Lower leg skin (tissue), 3 donors: ENCODE results near the gene IKBKE.

Source experiments
- POLR2A ChIP-seq, 2 donors: fragments of 450-650 bp; IDR thresholded peaks; one replicate each; pipeline ENCODE4 v1.6.1; 2016 to 2017; ENCODE audit warnings: antibody characterized with exemption in 2 of 2, mild to moderate bottlenecking in 1 of 2, moderate library complexity in 1 of 2
- TF ChIP-seq, protein P1 (sequence below), 3 donors: fragments of 450-650 bp; IDR thresholded peaks; one replicate each; pipeline ENCODE4 v1.5.1; 2016; ENCODE audit warnings: antibody characterized with exemption in 3 of 3, mild to moderate bottlenecking in 3 of 3, moderate library complexity in 2 of 3

- TF ChIP-seq, protein P1, sequence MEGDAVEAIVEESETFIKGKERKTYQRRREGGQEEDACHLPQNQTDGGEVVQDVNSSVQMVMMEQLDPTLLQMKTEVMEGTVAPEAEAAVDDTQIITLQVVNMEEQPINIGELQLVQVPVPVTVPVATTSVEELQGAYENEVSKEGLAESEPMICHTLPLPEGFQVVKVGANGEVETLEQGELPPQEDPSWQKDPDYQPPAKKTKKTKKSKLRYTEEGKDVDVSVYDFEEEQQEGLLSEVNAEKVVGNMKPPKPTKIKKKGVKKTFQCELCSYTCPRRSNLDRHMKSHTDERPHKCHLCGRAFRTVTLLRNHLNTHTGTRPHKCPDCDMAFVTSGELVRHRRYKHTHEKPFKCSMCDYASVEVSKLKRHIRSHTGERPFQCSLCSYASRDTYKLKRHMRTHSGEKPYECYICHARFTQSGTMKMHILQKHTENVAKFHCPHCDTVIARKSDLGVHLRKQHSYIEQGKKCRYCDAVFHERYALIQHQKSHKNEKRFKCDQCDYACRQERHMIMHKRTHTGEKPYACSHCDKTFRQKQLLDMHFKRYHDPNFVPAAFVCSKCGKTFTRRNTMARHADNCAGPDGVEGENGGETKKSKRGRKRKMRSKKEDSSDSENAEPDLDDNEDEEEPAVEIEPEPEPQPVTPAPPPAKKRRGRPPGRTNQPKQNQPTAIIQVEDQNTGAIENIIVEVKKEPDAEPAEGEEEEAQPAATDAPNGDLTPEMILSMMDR (IDR thresholded peaks at IDR 0.05) = no peak
- TF ChIP-seq POLR2A (IDR thresholded peaks at IDR 0.05) = no peak
Observed at GRCh38 chr1:206491616-206492015, 21.3 kb downstream of the IKBKE start.
